Activated naive CD4-positive, alpha-beta T cell treated with anti-CD3 and anti-CD28 coated beads, Interleukin-2, amount 50 U/mL, for 72 hours (primary cell): ENCODE measurements around the gene NSD2. TPM values are rescaled to one million over a fixed set of nuclear protein-coding genes. Genes with fewer than 3 reads are reported as not detected.

ENCODE experiments used
- ATAC-seq, 2 donors: fragments of 150-1000 bp; cut with Tn5 transposase; 2 replicates each; pipeline ENCODE4 v1.10.0; 2021; ENCODE audit warnings: mild to moderate bottlenecking in 2 of 2, moderate library complexity in 2 of 2
- DNase-seq, 2 donors: peaks; one replicate each; pipeline ENCODE4 v3.0.0; 2021 to 2022; ENCODE audit warnings: low spot score in 2 of 2
- H3K27ac Mint-ChIP-seq, 2 donors: one replicate each; pipeline ENCODE4 v1.8.0; 2022; ENCODE audit warnings: mild to moderate bottlenecking in 2 of 2, mixed read lengths in 2 of 2
- H3K36me3 Mint-ChIP-seq, 2 donors: one replicate each; pipeline ENCODE4 v1.8.0; 2022; ENCODE audit warnings: mixed read lengths in 2 of 2
- H3K9me3 Mint-ChIP-seq, 2 donors: one replicate each; pipeline ENCODE4 v1.8.0; 2022; ENCODE audit warnings: mixed read lengths in 2 of 2
- total RNA-seq, 2 donors: library from RNA; stranded (reverse); gene quantifications; one replicate each; pipeline ENCODE4 v1.2.3, GENCODE V29; 2022

Gene NSD2
- total RNA-seq, 2 donors from 2014 or later, result 233 to 254 TPM

DNA sequence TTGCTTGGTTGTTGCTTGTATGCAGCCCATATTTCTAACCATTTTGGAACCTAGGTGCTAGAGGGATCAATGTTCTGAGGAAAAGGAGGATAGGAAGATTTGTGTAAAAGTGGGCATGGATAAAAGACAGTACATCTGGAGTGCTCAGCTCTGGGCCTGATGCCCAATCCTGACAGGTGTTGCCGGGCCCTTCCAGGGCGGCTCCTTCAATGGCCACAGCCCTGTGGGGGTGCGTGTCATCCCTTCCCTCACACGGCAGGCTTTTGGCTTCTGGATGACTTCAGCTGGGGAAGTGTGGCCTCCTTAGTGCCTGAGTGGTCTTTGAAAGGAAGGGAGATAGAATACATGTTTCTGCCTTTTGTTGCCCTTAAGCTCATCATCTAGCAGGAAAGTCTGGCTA is 90.4 kb downstream of the NSD2 start:
- Mint-ChIP-seq H3K36me3 (peaks cover 51 to 78% of the 10 kb centered on the region in 2 donors), H3K27ac (peak overlapping the region in 1 of 2 donors; percentile 17), H3K9me3 (no peaks in the 10 kb centered on the region)
- DNase-seq (no peak), ATAC-seq (no peak)

DNA sequence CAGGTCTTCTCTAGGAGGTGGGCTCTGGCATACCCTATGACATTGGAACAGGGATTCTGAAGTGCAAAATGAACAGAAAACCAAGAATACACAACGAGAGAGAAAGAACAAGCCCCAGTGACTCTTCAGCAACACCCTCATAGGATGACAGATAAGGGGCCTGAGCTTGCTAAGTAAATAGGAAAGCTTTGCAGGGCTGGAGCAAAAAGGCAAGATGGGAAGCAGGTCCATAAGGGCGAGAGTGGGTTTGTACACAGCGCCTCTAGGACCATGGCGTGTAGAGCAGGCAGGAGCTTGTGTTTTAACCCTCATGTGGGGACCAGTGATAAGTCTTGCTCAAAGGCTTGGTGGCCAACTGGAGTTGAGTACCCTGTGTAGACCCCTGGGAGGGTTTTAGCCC is 91.8 kb downstream of the NSD2 start:
- no peak for DNase-seq
- Mint-ChIP-seq H3K27ac (peak overlapping the region; percentile 14 to 45), H3K9me3 (no peaks in the 10 kb centered on the region), H3K36me3 (peaks cover 51 to 81% of the 10 kb centered on the region in 2 donors)
- no peak for ATAC-seq

- no peak overlapping the region for H3K27ac Mint-ChIP-seq
- H3K36me3 Mint-ChIP-seq, result peaks cover 42 to 75% of the 10 kb centered on the region in 2 donors
- no peak for ATAC-seq
- DNase-seq, result no peak
- H3K9me3 Mint-ChIP-seq, result no peaks in the 10 kb centered on the region
These were observed 93.2 kb downstream of the NSD2 start for GRCh38 chr4:1964443-1964842.

GRCh38 chr4:1964971-1965370 is 93.8 kb downstream of the NSD2 start:
- Mint-ChIP-seq H3K27ac (no peak overlapping the region), H3K9me3 (no peaks in the 10 kb centered on the region), H3K36me3 (peaks cover 41 to 73% of the 10 kb centered on the region in 2 donors)
- ATAC-seq (no peak), DNase-seq (no peak)

DNA sequence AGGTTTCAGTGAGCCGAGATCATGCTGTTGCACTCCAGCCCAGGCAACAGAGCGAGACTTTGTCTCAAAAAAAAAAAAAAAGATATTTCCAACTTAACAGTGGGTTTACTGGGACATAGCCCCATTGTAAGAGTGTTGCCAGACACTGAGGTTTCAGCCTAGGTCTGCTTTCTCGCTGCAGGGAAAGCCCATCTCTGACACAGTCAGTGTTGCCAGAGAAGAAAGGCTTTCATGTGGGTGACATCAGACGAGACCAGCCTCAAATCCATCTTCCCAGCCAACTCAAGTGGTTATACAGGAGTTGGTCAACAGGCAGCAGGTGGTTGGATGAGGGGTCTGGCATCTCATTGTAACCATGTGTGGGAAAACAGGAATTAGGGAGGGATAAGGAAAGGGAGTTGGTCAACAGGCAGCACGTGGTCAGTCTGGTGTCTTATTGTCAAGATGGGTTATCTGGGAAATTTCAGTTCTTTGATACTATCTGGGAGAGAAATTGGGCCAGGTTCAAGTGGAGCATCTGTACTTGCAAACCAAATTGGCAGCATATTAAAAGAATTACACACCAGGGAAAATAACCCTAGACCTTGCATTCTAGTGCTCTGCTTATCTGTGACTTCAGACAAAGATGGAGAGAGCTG is 96.4 kb downstream of the NSD2 start:
- H3K9me3 Mint-ChIP-seq, result no peaks in the 10 kb centered on the region
- DNase-seq (no peak), ATAC-seq (peak; percentile 57 to 68)
- peaks cover 32 to 58% of the 10 kb centered on the region in 2 donors for H3K36me3 Mint-ChIP-seq
- peak overlapping the region; percentile 26 to 94 for H3K27ac Mint-ChIP-seq

- H3K27ac Mint-ChIP-seq, result peak overlapping the region in 1 of 2 donors; percentile 11
- peaks cover 32 to 47% of the 10 kb centered on the region in 2 donors for H3K36me3 Mint-ChIP-seq
- ATAC-seq, result no peak
- H3K9me3 Mint-ChIP-seq, result no peaks in the 10 kb centered on the region
- no peak for DNase-seq
These were observed 97.6 kb downstream of the NSD2 start for GRCh38 chr4:1968686-1969295.

DNA sequence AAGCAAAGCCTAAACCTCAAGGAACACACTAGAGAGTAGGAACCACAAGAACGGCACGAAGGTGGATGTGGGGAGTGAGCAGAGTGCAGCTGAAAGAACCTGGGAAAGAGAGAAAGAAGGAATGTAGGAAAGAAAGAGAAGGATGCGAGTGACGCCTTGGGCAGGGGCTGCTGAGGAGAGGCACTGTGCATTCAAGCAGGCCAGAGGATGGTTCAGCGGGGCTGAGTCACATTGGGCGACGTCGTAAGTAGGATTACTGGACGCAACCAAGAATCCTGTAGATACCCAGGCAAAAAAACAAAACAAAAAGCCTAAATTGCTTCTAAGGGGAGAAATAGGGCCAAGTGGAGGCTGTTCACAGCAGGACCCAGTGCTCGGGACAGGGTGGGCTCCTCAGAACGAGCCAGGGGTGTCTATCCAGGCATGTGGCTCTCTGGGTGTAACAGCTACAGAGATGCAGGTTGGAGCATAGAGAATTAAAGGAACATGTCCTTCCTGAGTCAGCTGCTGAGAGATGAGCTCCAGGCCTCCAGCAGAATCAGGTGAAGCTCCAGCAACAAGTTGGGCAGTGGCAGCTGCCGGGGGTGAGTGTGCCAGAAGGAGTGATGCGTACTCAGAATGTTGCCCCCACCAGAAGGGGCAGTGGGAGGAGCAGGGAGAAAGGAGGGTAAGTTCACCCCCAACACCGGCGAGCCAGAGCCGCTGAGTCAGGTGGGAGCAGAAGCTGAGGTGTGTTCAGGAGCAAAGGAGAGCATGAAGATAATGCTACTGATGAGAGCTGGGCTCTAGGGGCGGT is 98.9 kb downstream of the NSD2 start:
- no peak for DNase-seq
- Mint-ChIP-seq H3K27ac (peak overlapping the region; percentile 74 to 85), H3K9me3 (no peaks in the 10 kb centered on the region), H3K36me3 (peaks cover 28 to 45% of the 10 kb centered on the region in 2 donors)
- no peak for ATAC-seq

GRCh38 chr4:1970926-1971325 is 99.7 kb downstream of the NSD2 start:
- DNase-seq, result no peak
- H3K9me3 Mint-ChIP-seq, result no peaks in the 10 kb centered on the region
- peak overlapping the region in 1 of 2 donors; percentile 57 for H3K27ac Mint-ChIP-seq
- peaks cover 26 to 37% of the 10 kb centered on the region in 2 donors for H3K36me3 Mint-ChIP-seq
- ATAC-seq, result no peak

DNA sequence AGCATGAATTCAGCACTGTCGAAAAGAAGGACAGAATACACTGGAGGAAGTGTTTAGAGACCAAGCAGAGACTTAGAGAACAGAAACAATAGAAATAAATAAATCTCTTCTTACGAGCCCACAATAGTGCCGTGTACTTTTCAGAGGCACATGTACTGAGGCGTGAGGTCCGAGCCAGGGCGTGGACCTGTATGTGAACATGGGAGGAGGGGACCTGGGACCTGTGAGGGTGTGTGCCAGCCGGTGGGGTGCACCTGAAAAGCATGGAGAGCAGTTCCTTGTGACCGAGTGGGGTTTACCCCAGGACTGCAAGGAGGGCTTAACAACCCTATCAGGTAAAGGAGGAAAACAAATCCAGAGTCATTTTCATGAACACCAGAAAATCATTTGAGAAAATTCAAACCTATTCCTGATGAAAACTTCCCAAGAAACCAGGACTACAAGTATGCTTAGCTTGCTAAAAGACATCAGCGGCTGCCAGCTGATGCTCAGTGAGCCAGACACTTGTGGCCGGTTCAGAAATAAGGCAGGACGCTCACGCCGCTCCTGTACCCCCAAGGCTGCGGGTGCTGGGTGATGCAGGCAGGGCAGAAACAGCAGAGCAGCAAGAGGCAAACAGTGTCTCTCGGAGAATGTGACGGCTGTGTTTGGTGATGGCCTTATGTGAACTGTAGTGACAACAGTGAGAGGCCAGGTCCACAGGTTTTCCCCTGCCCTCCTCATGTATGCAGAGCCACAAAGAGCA is 100.4 kb downstream of the NSD2 start:
- no peak for ATAC-seq
- no peak for DNase-seq
- peaks cover 31 to 34% of the 10 kb centered on the region in 2 donors for H3K36me3 Mint-ChIP-seq
- H3K27ac Mint-ChIP-seq, result peak overlapping the region in 1 of 2 donors; percentile 57
- no peaks in the 10 kb centered on the region for H3K9me3 Mint-ChIP-seq

DNA sequence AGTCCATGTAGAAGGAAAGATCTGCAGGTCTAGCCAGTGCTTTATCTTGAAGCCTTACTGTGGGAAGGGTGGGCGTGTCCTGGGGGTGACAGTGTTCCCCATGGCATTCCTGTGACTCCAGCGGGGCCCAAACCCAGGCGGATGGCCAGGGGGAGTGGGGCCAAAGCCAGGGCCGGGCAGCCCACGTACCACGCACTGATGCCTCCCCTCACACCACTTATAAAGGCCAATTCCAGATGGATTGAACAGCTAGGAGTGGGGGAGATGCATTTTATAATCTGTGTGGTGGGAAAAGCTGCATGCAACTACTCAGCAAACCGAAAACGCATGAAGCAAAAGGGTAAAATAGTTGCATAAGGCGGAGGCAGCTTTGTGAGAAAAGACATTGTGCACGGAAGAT is 101.2 kb downstream of the NSD2 start:
- DNase-seq, result no peak
- peak overlapping the region in 1 of 2 donors; percentile 54 for H3K27ac Mint-ChIP-seq
- ATAC-seq, result no peak
- no peaks in the 10 kb centered on the region for H3K9me3 Mint-ChIP-seq
- H3K36me3 Mint-ChIP-seq, result peaks cover 31 to 33% of the 10 kb centered on the region in 2 donors

DNA sequence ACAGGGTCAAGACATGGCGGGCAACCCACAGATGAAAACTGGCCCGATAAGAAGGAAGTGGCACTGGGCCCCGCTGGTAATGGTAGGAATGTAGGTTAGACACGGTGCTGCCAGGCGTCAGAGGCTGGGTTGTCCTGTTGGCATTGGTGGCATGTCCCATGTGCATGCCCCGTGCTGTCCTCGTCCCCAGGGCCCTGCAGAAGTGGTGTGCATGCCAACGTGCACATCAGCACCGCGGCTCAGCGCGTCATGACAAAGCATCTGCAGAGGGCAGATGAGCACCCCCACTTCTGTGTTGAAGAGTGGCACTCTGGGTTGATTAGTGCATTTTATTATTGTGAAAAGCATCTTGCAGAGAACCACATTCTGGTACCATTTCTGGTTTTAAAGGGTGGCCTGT is 102.0 kb downstream of the NSD2 start:
- no peak for DNase-seq
- no peak for ATAC-seq
- Mint-ChIP-seq H3K36me3 (peaks cover 23 to 25% of the 10 kb centered on the region in 2 donors), H3K9me3 (no peaks in the 10 kb centered on the region), H3K27ac (peak overlapping the region in 1 of 2 donors; percentile 74)

DNA sequence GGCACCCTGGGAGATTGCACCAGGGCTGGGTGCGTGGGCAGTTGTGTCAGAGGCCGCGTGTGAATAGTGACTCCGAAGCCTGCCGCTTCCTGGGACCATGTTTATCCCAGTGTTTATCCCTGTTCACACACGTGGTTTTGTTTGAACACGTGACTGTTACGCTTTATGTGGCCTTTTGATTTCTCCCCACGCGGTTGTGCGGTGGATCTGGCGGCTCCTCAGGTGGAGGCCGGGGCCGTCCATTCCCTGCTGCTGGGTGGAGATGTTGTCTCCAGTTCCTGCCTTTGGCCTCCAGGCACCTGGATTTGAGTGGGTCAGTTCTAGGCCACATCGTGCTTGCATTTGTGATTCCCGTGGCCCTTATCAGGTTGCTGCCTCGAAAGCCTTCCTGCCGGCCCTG is 102.5 kb downstream of the NSD2 start:
- Mint-ChIP-seq H3K36me3 (peaks cover 21 to 22% of the 10 kb centered on the region in 2 donors), H3K27ac (peak overlapping the region in 1 of 2 donors; percentile 22), H3K9me3 (no peaks in the 10 kb centered on the region)
- ATAC-seq, result no peak
- no peak for DNase-seq

DNA sequence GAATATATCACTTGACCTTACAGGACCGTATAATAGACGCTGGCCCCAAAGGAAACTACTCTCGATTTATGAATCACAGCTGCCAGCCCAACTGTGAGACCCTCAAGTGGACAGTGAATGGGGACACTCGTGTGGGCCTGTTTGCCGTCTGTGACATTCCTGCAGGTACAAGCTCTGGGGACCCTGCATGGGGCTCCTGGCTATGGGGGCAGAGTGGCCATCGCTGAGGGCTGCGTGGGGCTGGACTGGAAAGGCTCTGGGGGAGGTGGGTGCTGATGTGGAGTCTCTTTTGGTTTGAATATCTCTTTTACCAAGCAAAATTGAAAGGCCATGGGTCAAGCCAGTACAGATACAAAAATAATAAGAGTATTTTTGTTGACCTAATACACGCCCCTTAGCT is 103.6 kb downstream of the NSD2 start:
- Mint-ChIP-seq H3K36me3 (peaks cover 26 to 30% of the 10 kb centered on the region in 2 donors), H3K9me3 (no peaks in the 10 kb centered on the region), H3K27ac (no peak overlapping the region)
- no peak for DNase-seq
- ATAC-seq, result no peak

- DNase-seq, result no peak
- H3K36me3 Mint-ChIP-seq, result peaks cover 26 to 31% of the 10 kb centered on the region in 2 donors
- H3K27ac Mint-ChIP-seq, result no peak overlapping the region
- no peaks in the 10 kb centered on the region for H3K9me3 Mint-ChIP-seq
- no peak for ATAC-seq
These were observed 104.2 kb downstream of the NSD2 start for GRCh38 chr4:1975391-1975801.

- peaks cover 26 to 31% of the 10 kb centered on the region in 2 donors for H3K36me3 Mint-ChIP-seq
- peak overlapping the region in 1 of 2 donors; percentile 1 for H3K27ac Mint-ChIP-seq
- no peak for DNase-seq
- H3K9me3 Mint-ChIP-seq, result no peaks in the 10 kb centered on the region
- ATAC-seq, result no peak
These were observed 104.7 kb downstream of the NSD2 start for GRCh38 chr4:1975880-1976279.

- ATAC-seq, result no peak
- peak overlapping the region in 1 of 2 donors; percentile 1 for H3K27ac Mint-ChIP-seq
- H3K9me3 Mint-ChIP-seq, result no peaks in the 10 kb centered on the region
- peaks cover 26 to 38% of the 10 kb centered on the region in 2 donors for H3K36me3 Mint-ChIP-seq
- peak in 1 of 2 donors; percentile 48 for DNase-seq
These were observed 105.5 kb downstream of the NSD2 start for GRCh38 chr4:1976416-1977352.
